CD4-positive, alpha-beta T cell treated with Interferon alpha-2 for 1 hour (primary cell): ENCODE results near the gene DAB2IP.
"Not testable (repeated sequence)": the region's sequence is repeated elsewhere in the genome, so short reads cannot be mapped to it uniquely, and the experiment has no call there.

Source experiments
- DNase-seq, 2 donors: peaks; one replicate each; pipeline ENCODE4 v3.0.0-alpha.2; 2020 to 2022

DAB2IP gene

GRCh38 chr9:121651295-121652020 is at the start of gene DAB2IP:
DAB2IP (plus strand) TSS chr9:121651634; CDS start chr9:121651776, 142 bp downstream.
- no peak for DNase-seq

- no peak for DNase-seq
Observed at GRCh38 chr9:121603028-121603427, 48.4 kb upstream of the DAB2IP start.

- DNase-seq: peak in 1 of 2 donors; percentile 24
Observed at GRCh38 chr9:121604242-121604641, 47.2 kb upstream of the DAB2IP start.

DNA sequence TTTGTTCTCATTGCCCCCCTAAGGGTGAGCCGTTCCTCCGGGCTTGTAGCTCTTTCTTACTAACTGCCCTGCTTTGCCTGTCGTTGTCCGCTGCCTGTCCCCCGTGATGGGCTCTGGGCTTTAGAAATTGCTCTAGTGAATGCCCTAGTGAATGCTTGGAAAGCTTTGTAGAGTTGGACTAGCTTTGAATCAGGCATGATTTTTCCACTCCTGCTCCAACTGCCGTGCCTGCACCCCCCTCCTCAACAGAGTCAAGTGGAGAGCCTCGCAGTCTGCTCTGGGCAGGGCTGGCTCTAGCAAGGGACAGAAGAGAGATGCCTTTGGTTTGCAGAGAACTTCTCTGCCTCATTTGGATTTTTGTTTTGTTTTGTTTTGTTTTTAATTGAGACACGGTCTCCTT is 46.8 kb upstream of the DAB2IP start:
- no peak for DNase-seq

- no peak for DNase-seq
Observed at GRCh38 chr9:121607434-121608167, 43.8 kb upstream of the DAB2IP start.

DNA sequence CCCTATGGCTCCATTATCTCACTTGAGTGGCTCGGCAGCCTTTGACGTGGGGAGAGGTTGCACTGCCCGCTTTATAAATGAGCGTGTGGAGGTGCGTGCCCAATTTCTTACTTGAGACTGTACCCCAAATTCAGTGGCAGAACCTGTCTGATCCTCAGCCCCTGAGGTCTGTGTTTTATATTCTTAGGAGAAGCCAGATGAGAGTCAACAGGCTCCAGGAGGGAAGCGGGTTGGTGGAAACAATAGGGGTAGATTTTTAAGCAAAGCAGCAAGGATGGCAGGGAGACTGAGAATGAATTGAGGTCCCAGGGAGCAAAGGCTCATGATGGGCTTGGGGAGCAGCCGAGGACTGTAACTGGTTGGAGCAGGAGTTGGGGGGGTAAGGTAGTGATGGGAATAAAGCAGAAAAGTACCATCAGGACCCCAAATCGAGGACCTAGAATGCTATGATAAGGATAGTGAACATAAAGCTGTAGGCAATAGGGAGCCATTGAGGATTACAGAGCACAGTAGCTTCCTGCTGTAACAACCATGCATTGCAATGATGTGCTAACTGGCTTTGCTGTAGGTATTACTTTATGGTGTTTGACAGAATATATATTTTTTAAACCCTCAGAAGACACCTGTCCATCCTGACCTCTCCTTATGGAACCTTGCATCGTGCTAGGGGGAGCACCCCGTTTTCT is 43.1 kb upstream of the DAB2IP start:
- DNase-seq: no peak

DNA sequence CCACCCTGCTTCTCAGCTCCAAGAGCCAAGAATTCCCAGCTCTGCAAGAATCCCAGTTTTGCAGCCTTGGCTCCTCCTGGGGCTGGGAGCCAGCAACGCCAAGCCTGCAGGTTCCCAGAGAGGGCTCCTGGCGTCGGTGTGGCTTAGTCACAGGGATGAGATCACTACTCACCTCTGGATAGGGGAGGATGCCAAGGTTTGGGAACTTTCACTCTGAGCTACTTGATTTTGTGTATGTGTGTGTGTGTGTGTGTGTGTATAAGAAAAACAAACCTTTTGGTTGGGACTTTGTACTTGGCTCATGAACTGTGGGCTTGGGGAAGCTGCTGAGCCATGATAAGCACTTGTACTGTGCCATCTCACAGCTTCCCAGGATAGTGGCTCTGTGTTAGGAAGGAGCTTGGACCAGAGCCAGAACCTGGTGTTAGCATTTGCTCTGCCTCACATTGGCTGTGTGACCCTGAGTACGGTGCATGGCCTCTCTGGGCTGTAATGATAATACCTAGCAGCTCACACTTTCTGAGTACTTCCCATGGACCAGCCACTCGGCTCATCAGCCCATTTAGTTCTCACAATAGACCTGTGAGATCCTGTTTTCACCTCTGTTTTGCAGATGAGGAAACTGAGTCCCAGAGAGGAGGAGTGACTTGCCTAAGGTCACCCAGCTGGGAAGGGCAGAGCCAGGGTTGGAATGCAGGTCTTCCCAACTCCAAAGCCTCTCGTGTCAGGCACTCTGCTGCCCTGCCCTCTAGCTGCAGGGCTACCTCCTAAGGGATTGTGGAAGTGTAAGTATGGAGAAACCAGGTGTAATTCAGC is 41.4 kb upstream of the DAB2IP start:
- no peak for DNase-seq

- DNase-seq: no peak
Observed at GRCh38 chr9:121610638-121610953, 40.8 kb upstream of the DAB2IP start.

DNA sequence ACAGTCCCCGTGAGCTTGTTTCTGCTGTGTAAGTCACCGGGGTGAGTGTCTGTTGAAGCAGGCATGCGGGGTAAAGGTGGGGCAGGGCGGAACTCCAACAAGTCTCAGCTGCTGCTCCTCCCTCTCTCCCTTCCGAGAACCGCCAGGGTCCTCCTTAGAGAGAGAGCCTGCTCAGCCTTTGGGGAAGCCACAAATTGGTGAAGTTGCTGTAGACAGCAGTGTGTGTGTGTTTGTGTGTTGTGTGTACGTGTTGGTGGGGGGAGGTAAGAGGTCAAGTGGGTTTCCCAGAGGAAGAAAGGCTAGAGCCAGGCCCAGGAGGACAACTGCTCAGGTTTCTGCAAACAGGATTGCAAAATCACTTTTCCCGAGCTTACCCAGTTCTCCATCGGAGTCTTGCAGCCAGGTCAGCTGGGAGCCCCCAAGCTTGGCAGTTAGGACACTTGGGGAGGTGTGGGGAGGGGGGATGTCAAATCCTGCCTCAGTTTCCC is 38.9 kb upstream of the DAB2IP start:
- no peak for DNase-seq

DNA sequence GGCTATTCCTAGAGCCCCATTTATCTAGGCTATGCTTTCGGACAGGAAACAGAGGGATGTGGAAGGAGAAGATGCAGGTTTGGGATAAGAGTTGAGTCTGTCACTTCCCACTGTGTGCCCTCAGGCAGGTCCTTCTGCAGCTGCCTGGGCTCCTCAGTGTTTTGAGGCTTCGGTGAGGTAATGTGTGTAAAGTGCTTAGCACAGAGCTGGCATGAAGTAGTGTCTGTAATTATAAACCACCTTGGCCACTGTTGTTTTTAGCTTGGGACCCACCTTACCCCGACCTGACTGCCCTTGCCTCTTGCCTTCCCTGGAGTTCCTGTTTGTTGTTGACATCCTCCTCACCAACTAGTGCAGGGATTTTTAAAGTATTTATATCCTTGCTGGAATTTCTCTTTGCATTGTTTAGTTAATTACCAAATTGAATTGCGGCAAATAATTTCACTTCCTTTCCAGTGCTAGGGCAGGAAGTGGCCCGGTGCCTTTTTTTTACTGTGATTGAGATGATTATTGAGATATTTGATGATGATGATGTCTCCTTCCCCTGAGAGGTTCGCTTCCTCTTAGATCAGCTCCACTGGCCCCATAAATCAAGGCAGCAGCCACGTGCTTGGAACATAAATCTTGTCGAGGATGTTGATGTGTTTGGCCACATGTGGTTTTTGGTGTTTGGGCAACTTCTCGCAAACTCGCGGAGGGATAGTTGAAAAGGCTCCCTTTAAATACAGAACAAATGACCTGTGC is 38.3 kb upstream of the DAB2IP start:
- no peak for DNase-seq

DNA sequence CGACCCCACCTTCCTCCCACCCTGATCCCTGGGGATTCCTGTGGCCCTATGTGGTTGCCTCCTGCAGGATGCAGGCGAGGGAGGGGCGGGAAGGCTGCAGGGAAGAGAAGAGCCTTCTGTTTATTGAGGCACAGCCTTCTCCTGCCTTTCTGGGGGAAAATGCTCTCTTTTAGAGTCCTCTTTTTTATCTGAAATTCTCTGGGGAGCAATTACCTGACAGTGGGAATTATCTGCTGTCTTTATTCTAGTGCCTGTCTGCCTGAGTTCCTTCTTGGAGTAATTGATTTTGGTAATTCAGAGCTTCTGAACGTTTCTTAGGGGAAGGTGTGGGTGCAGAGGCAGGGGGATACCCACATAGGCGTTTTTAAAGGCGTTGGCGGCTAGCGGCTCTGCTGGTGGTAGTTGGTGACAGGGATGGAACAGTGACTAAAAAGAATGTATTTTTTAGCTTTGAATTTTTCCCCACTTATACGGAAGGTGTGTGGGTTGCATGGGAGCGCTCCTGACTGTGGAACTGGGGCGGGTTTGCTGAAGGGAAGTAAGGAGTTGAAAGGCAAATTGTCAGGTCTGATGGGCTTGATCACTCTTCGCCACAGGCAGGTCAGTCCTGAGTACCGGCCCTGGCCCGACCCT is 35.2 kb upstream of the DAB2IP start:
- DNase-seq: no peak

GRCh38 chr9:121618504-121618903 is 32.9 kb upstream of the DAB2IP start:
- no peak for DNase-seq

DNA sequence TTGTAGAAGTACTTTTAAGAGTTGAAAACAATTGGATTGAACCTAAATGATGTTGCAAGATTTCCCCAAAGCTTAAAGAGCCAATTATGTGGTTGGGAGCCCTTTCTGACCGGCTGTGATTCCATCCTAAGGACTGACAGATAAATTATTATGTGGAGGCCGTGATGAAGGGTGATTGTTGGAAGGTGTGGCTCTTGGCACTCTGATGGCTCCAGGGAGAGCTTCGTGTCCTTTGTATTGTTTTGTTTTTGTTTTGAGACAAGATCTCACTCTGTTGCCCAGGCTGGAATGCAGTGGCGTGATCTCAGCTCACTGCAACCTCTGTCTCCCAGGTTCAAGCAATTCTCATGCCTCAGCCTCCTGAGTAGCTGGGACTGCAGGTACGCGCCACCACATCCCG is 32.5 kb upstream of the DAB2IP start:
- DNase-seq: not testable (repeated sequence)

DNA sequence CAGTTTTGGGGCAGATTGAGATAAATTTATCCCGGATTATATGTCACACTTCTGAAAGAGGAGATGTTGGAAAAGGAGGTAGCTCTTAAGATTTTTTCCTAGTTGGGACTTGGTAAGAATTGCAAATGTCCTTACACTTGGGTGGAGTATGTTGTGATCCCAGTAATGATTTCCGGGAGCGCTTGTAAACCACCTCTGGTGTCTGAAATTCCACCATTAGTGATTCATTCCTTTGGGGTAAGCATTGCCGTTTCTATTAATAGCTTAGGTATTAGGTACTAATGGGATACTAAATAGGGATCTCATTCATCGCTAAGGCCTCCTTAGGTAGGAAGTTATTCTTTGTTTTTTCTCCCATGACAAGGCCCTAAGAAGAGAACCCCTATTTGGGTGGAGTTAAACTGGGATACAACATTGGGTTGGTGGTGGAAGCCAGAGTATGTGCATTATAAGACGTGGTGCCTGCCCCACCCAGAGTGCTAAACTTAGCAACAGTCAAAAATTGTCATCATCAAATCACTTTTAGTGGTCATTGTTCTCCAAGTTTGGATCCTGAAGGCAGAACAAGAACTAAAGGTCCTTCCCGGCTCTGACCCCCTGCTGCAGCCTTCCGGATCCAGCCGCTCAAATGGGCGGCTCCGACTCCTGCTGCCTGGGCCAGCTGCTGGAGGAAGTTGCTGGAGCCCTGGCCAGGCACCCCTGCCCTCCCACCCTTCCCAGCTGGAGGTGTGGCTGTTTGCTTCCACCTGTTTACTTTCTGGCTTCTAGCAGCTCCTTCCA is 31.7 kb upstream of the DAB2IP start:
- no peak for DNase-seq

DNA sequence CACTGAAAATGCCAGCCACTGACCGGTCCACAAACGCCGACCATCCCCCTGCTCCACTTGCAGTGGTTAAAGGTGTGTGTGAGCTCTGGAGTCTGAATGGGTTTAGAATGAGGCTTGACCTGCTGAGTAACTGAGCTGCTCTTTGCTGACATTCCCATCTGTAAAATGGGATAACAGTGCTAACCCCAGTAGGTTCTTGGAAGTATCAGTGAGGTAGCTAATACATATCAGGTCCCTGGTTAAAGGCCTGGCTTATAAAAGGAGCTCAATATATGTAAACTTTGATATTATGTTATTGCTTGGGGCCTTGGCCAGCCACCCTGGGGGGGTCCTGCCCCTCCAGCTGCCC is 31.1 kb upstream of the DAB2IP start:
- no peak for DNase-seq

GRCh38 chr9:121620777-121621449 is 30.5 kb upstream of the DAB2IP start:
- no peak for DNase-seq

DNA sequence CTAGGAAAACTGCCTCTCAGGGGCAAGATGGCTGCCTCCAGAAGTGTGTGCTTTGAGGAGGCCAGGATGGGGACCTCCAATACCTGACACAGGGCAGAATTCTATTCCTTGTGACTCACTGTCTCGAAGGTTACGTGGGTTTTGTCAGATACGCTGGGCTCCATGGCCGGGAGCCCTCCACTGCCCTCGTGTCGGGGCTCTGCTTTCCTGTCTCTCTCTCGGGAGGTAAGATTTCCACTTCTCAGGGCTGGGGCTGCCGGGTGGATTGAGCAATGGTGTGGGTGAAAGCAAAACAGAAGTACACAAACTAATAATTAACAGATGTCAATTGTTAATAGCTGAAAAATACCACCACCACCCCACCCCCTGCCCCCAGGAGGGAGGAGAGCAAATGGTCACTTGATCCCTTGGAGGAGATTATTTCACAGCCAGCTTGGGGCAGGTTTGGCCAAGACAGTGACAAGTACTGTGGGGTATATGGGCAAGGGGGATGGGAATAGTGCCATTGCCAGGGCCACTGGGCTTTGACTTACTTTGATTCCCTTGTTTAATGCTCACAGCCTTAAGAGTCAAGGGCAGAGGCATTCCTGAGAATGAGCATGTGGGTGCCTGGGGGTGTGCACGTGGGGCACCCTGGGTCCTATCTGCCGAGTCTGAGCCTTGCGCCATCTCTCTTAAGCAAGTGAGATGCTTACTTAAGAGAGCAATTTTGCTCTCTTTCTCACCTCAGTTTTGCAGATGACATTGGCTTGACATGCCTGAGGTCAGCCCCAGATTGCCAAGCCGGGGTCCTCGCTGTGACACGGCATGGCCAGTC is 28.8 kb upstream of the DAB2IP start:
- DNase-seq: no peak

- DNase-seq: not testable (repeated sequence)
Observed at GRCh38 chr9:121623430-121623829, 28.0 kb upstream of the DAB2IP start.

DNA sequence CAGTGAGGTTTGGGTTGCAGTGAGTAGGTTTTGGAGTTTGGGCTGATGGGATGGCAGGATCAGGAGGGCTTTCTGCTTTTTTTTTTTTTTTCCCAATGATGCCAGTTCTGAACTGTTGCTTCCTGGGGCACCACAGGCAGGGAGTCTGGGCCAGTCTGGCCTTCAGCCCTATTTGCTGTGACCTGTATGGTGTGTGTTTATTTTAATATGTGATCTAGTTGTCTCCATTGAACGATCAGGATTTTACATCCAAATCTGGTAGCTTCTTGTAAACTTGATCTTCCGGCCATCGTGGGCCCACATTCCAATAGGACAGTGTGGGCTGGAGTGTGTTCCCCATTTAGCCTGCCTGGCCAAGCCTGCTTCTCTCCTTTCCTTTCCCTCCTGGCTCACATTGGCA is 25.8 kb upstream of the DAB2IP start:
- no peak for DNase-seq

DNA sequence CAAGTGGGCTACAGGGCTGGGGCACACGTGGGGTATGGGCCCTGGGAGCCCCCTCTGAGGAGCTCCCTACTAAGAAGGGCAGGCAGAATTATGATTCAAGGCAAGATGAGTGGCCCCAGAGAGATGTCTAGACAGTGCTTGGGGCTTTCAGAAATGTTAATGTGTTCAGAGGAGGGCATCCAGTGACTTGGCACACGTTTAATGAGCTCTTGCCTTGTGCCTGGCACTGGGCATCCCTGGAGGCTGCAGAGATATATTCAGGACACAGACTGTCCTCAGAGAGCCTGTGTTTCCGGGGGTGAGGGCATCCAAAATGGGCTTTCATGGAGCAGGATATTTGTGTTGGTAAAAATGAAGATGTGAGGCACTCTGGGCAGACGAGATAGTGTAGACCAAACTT is 25.4 kb upstream of the DAB2IP start:
- no peak for DNase-seq
